RWPE2 (cell line): ENCODE data around the gene APOM.
A peak's percentile ranks its signal among the peaks of the same experiment; 100 is the strongest.

Source experiments
- ATAC-seq: fragments of 200-7000 bp; cut with Tn5 transposase; 3 replicates; pipeline ENCODE4 v1.9.1; 2021; ENCODE audit warnings: low read depth
- DNase-seq: peaks from one replicate; pipeline ENCODE4 v3.0.0-alpha.2; 2020; ENCODE audit warnings: low spot score
- H3K27ac ChIP-seq: fragments of 450-650 bp; 2 replicates; pipeline ENCODE4 v1.5.1; 2017; ENCODE audit warnings: mild to moderate bottlenecking; ENCODE audit not compliant: poor library complexity, severe bottlenecking
- H3K27me3 ChIP-seq: fragments of 250-450 bp; sonication (Bioruptor Pico); 2 replicates; pipeline ENCODE4 v1.5.1; 2021; ENCODE audit warnings: mild to moderate bottlenecking, moderate library complexity; ENCODE audit not compliant: insufficient read depth, poor library complexity, severe bottlenecking
- H3K36me3 ChIP-seq: fragments of 250-450 bp; sonication (Bioruptor Pico); 2 replicates; pipeline ENCODE4 v1.5.1; 2020; ENCODE audit warnings: low read depth, mild to moderate bottlenecking, moderate library complexity
- H3K4me1 ChIP-seq: fragments of 250-450 bp; sonication (Bioruptor Pico); 2 replicates; pipeline ENCODE4 v1.5.1; 2021; ENCODE audit warnings: mild to moderate bottlenecking, moderate library complexity; ENCODE audit not compliant: insufficient read depth, poor library complexity, severe bottlenecking
- H3K4me3 ChIP-seq: fragments of 250-450 bp; sonication (Bioruptor Pico); 2 replicates; pipeline ENCODE4 v1.5.1; 2021; ENCODE audit warnings: mild to moderate bottlenecking, moderate library complexity; ENCODE audit not compliant: severe bottlenecking
- H3K9me3 ChIP-seq: fragments of 250-450 bp; sonication (Bioruptor Pico); 2 replicates; pipeline ENCODE4 v1.5.1; 2021; ENCODE audit warnings: mild to moderate bottlenecking, moderate library complexity; ENCODE audit not compliant: severe bottlenecking
- CTCF ChIP-seq: fragments of 450-650 bp; IDR thresholded peaks from one replicate; pipeline ENCODE4 v1.5.1; 2017; ENCODE audit warnings: mild to moderate bottlenecking, moderate library complexity; ENCODE audit not compliant: poor library complexity, severe bottlenecking

The APOM gene

GRCh38 chr6:31669676-31670075 is 14.0 kb downstream of the APOM start, which contains the start of gene LY6G5B:
Gene LY6G5B (plus strand): TSS chr6:31669976. CDS start chr6:31670951, 975 bp downstream.
- H3K4me3 ChIP-seq = no peak within 1 kb of the TSS
- no peaks in the 10 kb centered on the region for H3K27me3 ChIP-seq
- H3K4me1 ChIP-seq = no peaks in the 10 kb centered on the region
- no peak for ATAC-seq
- no peak for TF ChIP-seq CTCF
- H3K36me3 ChIP-seq = peaks cover 61% of the 10 kb centered on the region
- no peaks in the 10 kb centered on the region for H3K9me3 ChIP-seq
- no peak within 1 kb of the TSS for H3K27ac ChIP-seq
- no peak for DNase-seq

DNA sequence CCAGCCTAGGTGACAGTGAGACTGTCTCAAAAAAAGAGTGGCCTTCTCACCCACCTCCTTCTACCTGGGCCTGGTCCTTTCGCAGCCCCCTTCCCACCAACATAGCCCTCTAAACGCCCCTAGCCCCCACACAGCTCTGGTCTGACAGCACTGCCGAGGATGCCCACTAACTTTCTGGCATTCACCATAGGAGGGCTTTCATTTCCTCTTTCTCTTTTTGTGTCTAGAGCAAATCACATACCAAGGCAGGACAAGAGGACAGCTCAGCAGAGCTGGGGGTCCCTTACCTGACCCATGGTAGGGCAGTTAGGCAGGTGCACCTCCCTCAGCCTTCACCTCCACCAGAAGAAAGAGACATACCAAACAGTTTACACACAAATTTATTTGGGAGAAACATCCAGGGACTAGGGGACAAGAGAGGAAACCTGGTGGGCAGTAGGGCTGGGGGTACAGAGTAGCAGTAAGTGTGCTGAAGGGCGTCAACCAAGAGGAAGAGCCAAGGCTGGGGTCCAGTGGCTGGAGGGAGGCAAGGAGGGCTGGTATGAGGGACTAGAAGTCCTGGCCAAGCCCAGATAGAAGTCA is 20.7 kb downstream of the APOM start:
- DNase-seq (no peak), ATAC-seq (no peak)
- Histone ChIP-seq H3K4me3 (no peak overlapping the region), H3K4me1 (no peaks in the 10 kb centered on the region), H3K27me3 (no peaks in the 10 kb centered on the region), H3K27ac (no peak overlapping the region), H3K9me3 (no peaks in the 10 kb centered on the region), H3K36me3 (peaks cover 14% of the 10 kb centered on the region)
- TF ChIP-seq CTCF = no peak

GRCh38 chr6:31676904-31677303 is 21.2 kb downstream of the APOM start:
- H3K27ac ChIP-seq = no peak overlapping the region

GRCh38 chr6:31677955-31678354 is 22.3 kb downstream of the APOM start:
- no peaks in the 10 kb centered on the region for H3K4me1 ChIP-seq
- no peak overlapping the region for H3K4me3 ChIP-seq
- H3K27ac ChIP-seq = no peak overlapping the region
- ATAC-seq (no peak), DNase-seq (no peak)
- no peaks in the 10 kb centered on the region for H3K27me3 ChIP-seq
- TF ChIP-seq CTCF = no peak
- no peaks in the 10 kb centered on the region; the same call in 1 of the 2 replicates for H3K36me3 ChIP-seq
- H3K9me3 ChIP-seq = no peaks in the 10 kb centered on the region

More at GRCh38 chr6:31676904-31677303, 21.2 kb downstream of the APOM start:
- ATAC-seq (no peak), DNase-seq (no peak)
- Histone ChIP-seq H3K36me3 (peaks cover 9% of the 10 kb centered on the region), H3K9me3 (no peaks in the 10 kb centered on the region), H3K27me3 (no peaks in the 10 kb centered on the region), H3K4me3 (no peak overlapping the region), H3K4me1 (no peaks in the 10 kb centered on the region)
- no peak for TF ChIP-seq CTCF

GRCh38 chr6:31680226-31681134 is 24.8 kb downstream of the APOM start, which contains the start of gene LY6G5C:
Gene LY6G5C (minus strand): TSS chr6:31681067. CDS start chr6:31680373, 694 bp downstream.
- H3K36me3 ChIP-seq = no peaks in the 10 kb centered on the region
- ATAC-seq (peak; percentile 77), DNase-seq (no peak)
- peak within 1 kb of the TSS; percentile 52 for H3K27ac ChIP-seq
- H3K27me3 ChIP-seq = no peaks in the 10 kb centered on the region
- peak within 1 kb of the TSS; percentile 33 for H3K4me3 ChIP-seq
- H3K4me1 ChIP-seq = no peaks in the 10 kb centered on the region
- no peaks in the 10 kb centered on the region for H3K9me3 ChIP-seq
- peak; percentile 79 for TF ChIP-seq CTCF
